A673 (cell line): Measurements from ENCODE around the gene ERC1. TPM values are rescaled to one million over a fixed set of nuclear protein-coding genes. Genes with fewer than 3 reads are reported as not detected.

Experiments used
- BruUV-seq: library from RNA; stranded (reverse); fragments of 400-500 nt; replicated peaks from 2 replicates; lab custom pipeline; 2021; lab: Mats Ljungman, UMichigan
- CTCF ChIA-PET: fragments of 300-600 bp; sonication (Branson Sonifier 250); formaldehyde crosslinking; loops from one replicate; lab custom pipeline; 2022; ENCODE audit warnings: antibody characterized with exemption; lab: Charles Lee
- POLR2A ChIA-PET: fragments of 300-600 bp; sonication (Branson Sonifier 250); formaldehyde crosslinking; loops from one replicate; lab custom pipeline; 2022; ENCODE audit warnings: antibody characterized with exemption; ENCODE audit not compliant: low non-redundant PET; lab: Charles Lee
- DNase-seq: peaks from one replicate; pipeline ENCODE4 v3.0.0-alpha.2; 2015; ENCODE audit warnings: low spot score
- H3K27ac ChIP-seq: fragments of 200-600 bp; sonication (generic); 2 replicates; pipeline ENCODE4 v1.5.1; 2016; ENCODE audit warnings: mixed run types, low read depth, mild to moderate bottlenecking, mixed read lengths, antibody characterized with exemption, low read length; ENCODE audit not compliant: poor library complexity, severe bottlenecking
- H3K27me3 ChIP-seq: fragments of 200-600 bp; sonication (generic); replicated peaks from 2 replicates; pipeline ENCODE4 v1.6.1; 2017; ENCODE audit warnings: mixed run types, low read depth, mild to moderate bottlenecking, mixed read lengths, antibody characterized with exemption, low read length; ENCODE audit not compliant: insufficient read depth, poor library complexity
- H3K36me3 ChIP-seq: fragments of 200-600 bp; sonication (generic); 2 replicates; pipeline ENCODE4 v1.6.1; 2016; ENCODE audit warnings: mixed run types, mild to moderate bottlenecking, mixed read lengths, antibody characterized with exemption, low read length; ENCODE audit not compliant: insufficient read depth, poor library complexity, severe bottlenecking
- H3K4me1 ChIP-seq: fragments of 200-600 bp; sonication (generic); 2 replicates; pipeline ENCODE4 v1.6.1; 2017; ENCODE audit warnings: mixed run types, mild to moderate bottlenecking, mixed read lengths, antibody characterized with exemption, low read length; ENCODE audit not compliant: insufficient read depth, poor library complexity, severe bottlenecking
- H3K4me3 ChIP-seq: fragments of 200-600 bp; sonication (generic); 2 replicates; pipeline ENCODE4 v1.5.1; 2016; ENCODE audit warnings: low read depth, mixed run types, mild to moderate bottlenecking, mixed read lengths, low read length; ENCODE audit not compliant: poor library complexity, severe bottlenecking
- H3K9me3 ChIP-seq: fragments of 200-600 bp; sonication (generic); 2 replicates; pipeline ENCODE4 v1.6.1; 2016; ENCODE audit warnings: mixed run types, low read depth, mild to moderate bottlenecking, mixed read lengths, antibody characterized with exemption, low read length; ENCODE audit not compliant: poor library complexity, severe bottlenecking
- EZH2 ChIP-seq: fragments of 200-600 bp; sonication (generic); IDR thresholded peaks from 2 replicates; pipeline ENCODE4 v1.6.1; 2017; ENCODE audit warnings: borderline replicate concordance, low read depth, mild to moderate bottlenecking, mixed read lengths, antibody characterized with exemption, low read length; ENCODE audit not compliant: poor library complexity, severe bottlenecking
- intact Hi-C: fragments of 100-400 bp; cut with micrococcal nuclease; formaldehyde crosslinking; loops from one replicate; pipeline ENCODE4 v1.10.0; 2022; ENCODE audit not compliant: unreplicated experiment
- total RNA-seq: library from RNA; stranded (reverse); gene quantifications from 2 replicates; pipeline ENCODE4 v1.2.3, GENCODE V29; 2021
- TF ChIP-seq, protein P1 (sequence below): fragments of 300-800, 200-600 bp; sonication (generic); conservative IDR thresholded peaks from 2 replicates; pipeline ENCODE4 v1.5.1; 2017; ENCODE audit warnings: low read depth, mild to moderate bottlenecking, antibody characterized with exemption, low read length, moderate library complexity, mixed read lengths

ERC1 gene
- total RNA-seq, 1 experiment from 2014 or later, result 60.7 TPM

DNA sequence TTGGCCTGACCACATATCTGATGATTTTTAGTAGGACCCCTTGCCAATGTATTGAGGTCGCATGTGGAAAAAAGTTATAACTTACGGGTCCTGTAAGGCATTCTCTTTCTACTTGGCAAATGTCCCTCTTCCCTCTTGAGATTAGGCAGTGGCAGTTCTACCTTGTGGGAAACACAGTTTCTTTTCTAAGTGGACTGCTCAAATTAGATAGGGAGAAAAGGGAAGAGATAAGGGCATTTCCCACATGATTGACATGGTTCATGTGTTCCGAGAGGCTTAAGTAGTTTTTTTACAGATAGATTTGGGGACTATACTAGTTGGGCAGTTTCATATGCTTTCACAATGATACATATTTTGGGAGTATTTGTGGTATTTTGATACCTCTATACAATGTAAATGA, 448.7 kb downstream of the ERC1 start:
- no peak for DNase-seq

DNA sequence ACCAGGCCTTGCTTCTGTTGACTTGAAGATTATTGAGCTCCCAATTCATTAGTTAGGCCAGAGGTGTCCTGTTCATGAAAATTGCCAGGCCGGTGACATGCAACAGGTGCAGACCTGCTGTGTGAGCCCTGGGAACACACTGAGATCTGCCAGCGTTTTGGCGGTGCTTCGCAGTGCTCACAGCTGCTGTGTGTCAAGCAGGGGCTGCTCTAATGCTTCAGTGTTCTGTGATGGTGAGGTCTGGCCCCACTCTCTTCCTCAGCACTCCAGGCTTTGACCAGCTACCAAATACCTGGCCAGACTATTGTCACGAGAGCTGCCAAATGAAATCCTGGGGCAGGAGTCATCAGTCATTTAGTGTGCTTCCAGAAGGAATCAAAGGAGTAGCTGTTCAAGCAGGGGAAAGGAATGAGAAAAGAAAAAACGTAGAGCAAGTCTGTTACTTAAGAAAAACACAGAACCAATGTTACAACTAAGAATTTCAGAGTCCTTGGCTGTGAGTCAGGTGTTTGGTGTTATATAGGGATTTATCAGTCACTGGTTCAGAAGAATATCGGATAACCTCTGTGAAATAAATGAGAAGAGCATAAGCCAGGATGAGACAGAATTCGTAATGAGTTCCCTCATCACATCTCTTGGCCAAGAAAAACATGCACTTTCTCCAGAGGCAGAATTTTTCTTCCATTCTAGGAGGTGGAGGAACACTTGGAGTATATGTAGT, 452.6 kb downstream of the ERC1 start:
- Histone ChIP-seq H3K4me1 (no peaks in the 10 kb centered on the region), H3K36me3 (no peaks in the 10 kb centered on the region), H3K27ac (no peak overlapping the region), H3K9me3 (no peaks in the 10 kb centered on the region), H3K4me3 (no peak overlapping the region), H3K27me3 (no peaks in the 10 kb centered on the region)
- intact Hi-C loops, result no loop called here
- ChIA-PET POLR2A (no interaction called here), CTCF (no interaction called here)
- no TSS peak for BruUV-seq
- TF ChIP-seq EZH2, result no peak
- TF ChIP-seq, protein P1, sequence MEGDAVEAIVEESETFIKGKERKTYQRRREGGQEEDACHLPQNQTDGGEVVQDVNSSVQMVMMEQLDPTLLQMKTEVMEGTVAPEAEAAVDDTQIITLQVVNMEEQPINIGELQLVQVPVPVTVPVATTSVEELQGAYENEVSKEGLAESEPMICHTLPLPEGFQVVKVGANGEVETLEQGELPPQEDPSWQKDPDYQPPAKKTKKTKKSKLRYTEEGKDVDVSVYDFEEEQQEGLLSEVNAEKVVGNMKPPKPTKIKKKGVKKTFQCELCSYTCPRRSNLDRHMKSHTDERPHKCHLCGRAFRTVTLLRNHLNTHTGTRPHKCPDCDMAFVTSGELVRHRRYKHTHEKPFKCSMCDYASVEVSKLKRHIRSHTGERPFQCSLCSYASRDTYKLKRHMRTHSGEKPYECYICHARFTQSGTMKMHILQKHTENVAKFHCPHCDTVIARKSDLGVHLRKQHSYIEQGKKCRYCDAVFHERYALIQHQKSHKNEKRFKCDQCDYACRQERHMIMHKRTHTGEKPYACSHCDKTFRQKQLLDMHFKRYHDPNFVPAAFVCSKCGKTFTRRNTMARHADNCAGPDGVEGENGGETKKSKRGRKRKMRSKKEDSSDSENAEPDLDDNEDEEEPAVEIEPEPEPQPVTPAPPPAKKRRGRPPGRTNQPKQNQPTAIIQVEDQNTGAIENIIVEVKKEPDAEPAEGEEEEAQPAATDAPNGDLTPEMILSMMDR, result no peak
- DNase-seq, result no peak

More for the DNA sequence above, 448.7 kb downstream of the ERC1 start:
- Histone ChIP-seq H3K4me3 (no peak overlapping the region), H3K27me3 (no peaks in the 10 kb centered on the region), H3K27ac (no peak overlapping the region), H3K36me3 (no peaks in the 10 kb centered on the region), H3K4me1 (no peaks in the 10 kb centered on the region), H3K9me3 (no peaks in the 10 kb centered on the region)
- TF ChIP-seq, protein P1, result no peak
- no peak for TF ChIP-seq EZH2
- ChIA-PET POLR2A (no interaction called here), CTCF (no interaction called here)
- intact Hi-C loops, result no loop called here
- BruUV-seq, result no TSS peak

DNA sequence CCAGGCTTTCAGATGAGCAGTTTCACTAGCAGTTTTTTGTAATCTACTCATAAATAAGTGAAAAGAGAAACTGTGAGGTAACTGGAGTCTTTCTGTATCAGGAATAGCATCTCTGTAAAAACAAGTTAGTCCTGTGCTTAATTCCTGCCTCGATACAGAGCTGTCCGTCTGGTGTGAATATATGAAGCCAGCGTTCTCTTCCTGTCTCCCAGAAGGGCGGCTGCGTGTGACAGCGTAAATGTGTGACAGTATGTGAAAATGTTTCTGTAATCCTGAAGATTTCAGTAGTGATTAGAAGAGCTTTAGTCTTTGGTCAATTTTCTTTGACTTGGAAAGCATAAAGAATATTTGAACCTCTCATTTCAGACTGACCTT, 453.1 kb downstream of the ERC1 start:
- no peaks in the 10 kb centered on the region for H3K9me3 ChIP-seq
- BruUV-seq, result no TSS peak
- no peaks in the 10 kb centered on the region for H3K36me3 ChIP-seq
- DNase-seq, result no peak
- H3K4me1 ChIP-seq, result no peaks in the 10 kb centered on the region
- H3K4me3 ChIP-seq, result no peak overlapping the region
- POLR2A ChIA-PET, result no interaction called here
- no peak for TF ChIP-seq EZH2
- TF ChIP-seq, protein P1, result no peak
- CTCF ChIA-PET, result no interaction called here
- no peaks in the 10 kb centered on the region for H3K27me3 ChIP-seq
- intact Hi-C loops, result no loop called here
- H3K27ac ChIP-seq, result no peak overlapping the region
